OCI-LY7 (cell line): ENCODE data around the gene CCDC71L. TPM values are rescaled to one million over a fixed set of nuclear protein-coding genes. Genes with fewer than 3 reads are reported as not detected.
"Not testable (repeated sequence)": the region's sequence is repeated elsewhere in the genome, so short reads cannot be mapped to it uniquely, and the experiment has no call there.

Experiments used
- BruUV-seq: library from RNA; stranded (reverse); fragments of 400-500 nt; replicated peaks from 2 replicates; lab custom pipeline; 2021; lab: Mats Ljungman, UMichigan
- CTCF ChIA-PET: fragments of 300-600 bp; sonication (Branson Sonifier 250); formaldehyde crosslinking; loops from one replicate; lab custom pipeline; 2022; ENCODE audit warnings: antibody characterized with exemption; ENCODE audit not compliant: unreplicated experiment; lab: Charles Lee
- POLR2A ChIA-PET: fragments of 300-600 bp; sonication (Branson Sonifier 250); formaldehyde crosslinking; loops from one replicate; lab custom pipeline; 2022; ENCODE audit warnings: antibody characterized with exemption; lab: Charles Lee
- DNase-seq: peaks from one replicate; pipeline ENCODE4 v3.0.0-alpha.2; 2015; ENCODE audit warnings: low spot score
- H2AFZ ChIP-seq: fragments of 200-600 bp; sonication (generic), shearing (Covaris generic); 2 replicates; pipeline ENCODE4 v1.6.1; 2014; ENCODE audit warnings: mild to moderate bottlenecking, antibody characterized with exemption, low read length, moderate library complexity
- H3K27ac ChIP-seq: fragments of 200-600 bp; sonication (generic); 2 replicates; pipeline ENCODE4 v1.5.1; 2014; ENCODE audit warnings: mixed run types, low read depth, mild to moderate bottlenecking, moderate library complexity, low read length, inconsistent platforms; ENCODE audit not compliant: poor library complexity, severe bottlenecking
- H3K36me3 ChIP-seq: fragments of 200-600 bp; sonication (generic); 2 replicates; pipeline ENCODE4 v1.6.1; 2014; ENCODE audit warnings: mild to moderate bottlenecking, antibody characterized with exemption, low read length, moderate library complexity, mixed read lengths; ENCODE audit not compliant: insufficient read depth
- H3K4me1 ChIP-seq: fragments of 200-600 bp; sonication (generic); 2 replicates; pipeline ENCODE4 v1.5.1; 2014; ENCODE audit warnings: mild to moderate bottlenecking, low read length; ENCODE audit not compliant: insufficient read depth, poor library complexity, severe bottlenecking
- H3K4me2 ChIP-seq: fragments of 200-600 bp; sonication (generic); 2 replicates; pipeline ENCODE4 v1.6.1; 2014; ENCODE audit warnings: mild to moderate bottlenecking, low read length
- H3K4me3 ChIP-seq: fragments of 200-600 bp; sonication (generic); 2 replicates; pipeline ENCODE4 v1.5.1; 2014; ENCODE audit warnings: mild to moderate bottlenecking, low read depth, low read length; ENCODE audit not compliant: poor library complexity, severe bottlenecking
- H3K79me2 ChIP-seq: fragments of 200-600 bp; sonication (generic); 2 replicates; pipeline ENCODE4 v1.6.1; 2016; ENCODE audit warnings: low read depth, mild to moderate bottlenecking, low read length, moderate library complexity, mixed read lengths; ENCODE audit not compliant: insufficient read depth
- H3K9me2 ChIP-seq: fragments of 200-600 bp; sonication (generic); 2 replicates; pipeline ENCODE4 v1.6.1; 2016; ENCODE audit warnings: mild to moderate bottlenecking, low read length, mixed read lengths; ENCODE audit not compliant: insufficient read depth
- H3K9me3 ChIP-seq: fragments of 200-600 bp; sonication (generic); 2 replicates; pipeline ENCODE4 v1.6.1; 2014; ENCODE audit warnings: mild to moderate bottlenecking, mixed run types, low read length, mixed read lengths
- H4K20me1 ChIP-seq: fragments of 200-600 bp; sonication (generic); 2 replicates; pipeline ENCODE4 v1.6.1; 2014; ENCODE audit warnings: mild to moderate bottlenecking, antibody characterized with exemption, low read length, moderate library complexity, mixed read lengths; ENCODE audit not compliant: insufficient read depth
- EZH2phosphoT487 ChIP-seq: fragments of 200-600 bp; sonication (generic); IDR thresholded peaks from 2 replicates; pipeline ENCODE4 v1.6.1; 2018; ENCODE audit warnings: low read depth, borderline replicate concordance, mild to moderate bottlenecking, mixed run types, antibody characterized with exemption, low read length, moderate library complexity, mixed read lengths
- intact Hi-C: fragments of 100-400 bp; cut with micrococcal nuclease; formaldehyde crosslinking; loops from one replicate; pipeline ENCODE4 v1.10.0; 2022; ENCODE audit not compliant: unreplicated experiment
- total RNA-seq, 2 experiments: library from RNA; depleted of rRNA in 1 of 2; stranded (reverse); fragments of >200 nt in 1 of 2; shearing (Covaris generic) in 1 of 2; gene quantifications; 2 replicates each; pipeline ENCODE4 v1.2.3, GENCODE V29; 2014 to 2022
- TF ChIP-seq, protein P1 (sequence below): fragments of 200-600 bp; sonication (generic); conservative IDR thresholded peaks from 2 replicates; pipeline ENCODE4 v1.5.1; 2014; ENCODE audit warnings: mild to moderate bottlenecking, antibody characterized with exemption, low read length, moderate library complexity, mixed read lengths

The CCDC71L gene
- total RNA-seq, 2 experiments from 2014 or later = 18.5 to 20.5 TPM

DNA sequence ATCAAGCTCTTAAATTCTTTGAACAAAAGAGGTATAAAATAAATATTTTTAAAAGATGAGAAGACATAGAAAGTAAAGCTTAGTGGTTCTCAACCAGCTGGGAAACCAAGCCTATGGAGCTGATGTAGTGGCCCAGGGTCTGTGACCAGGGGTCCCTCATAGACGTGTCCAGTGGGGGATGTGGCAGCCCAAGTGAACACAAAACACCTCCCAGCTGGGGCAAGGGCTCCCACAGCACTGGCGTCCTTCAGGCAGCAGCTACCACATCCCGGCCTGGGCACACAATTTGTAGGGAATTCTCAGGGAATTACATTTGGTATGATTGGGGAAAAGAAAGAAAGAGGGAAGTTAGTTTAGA is 17.8 kb upstream of the CCDC71L start:
- ChIA-PET CTCF (interaction anchor here (1.0 kb wide), 1 partner anchor 8 kb away, joined by 3 read pairs; no protein-coding TSS in a partner anchor), POLR2A (interaction anchor here (0.5 to 2.2 kb wide), 3 partner anchors 16 to 93 kb away, joined by 3 to 5 read pairs (median 3); no protein-coding TSS in a partner anchor)
- Histone ChIP-seq H3K9me2 (no peaks in the 10 kb centered on the region), H4K20me1 (no peaks in the 10 kb centered on the region), H3K4me2 (no peak overlapping the region), H3K79me2 (no peaks in the 10 kb centered on the region), H3K4me3 (no peak overlapping the region), H3K36me3 (no peaks in the 10 kb centered on the region), H2AFZ (no peak overlapping the region), H3K9me3 (no peaks in the 10 kb centered on the region), H3K27ac (no peak overlapping the region), H3K4me1 (no peaks in the 10 kb centered on the region)
- BruUV-seq = no TSS peak
- intact Hi-C loops = no loop called here
- no peak for DNase-seq
- TF ChIP-seq, protein P1, sequence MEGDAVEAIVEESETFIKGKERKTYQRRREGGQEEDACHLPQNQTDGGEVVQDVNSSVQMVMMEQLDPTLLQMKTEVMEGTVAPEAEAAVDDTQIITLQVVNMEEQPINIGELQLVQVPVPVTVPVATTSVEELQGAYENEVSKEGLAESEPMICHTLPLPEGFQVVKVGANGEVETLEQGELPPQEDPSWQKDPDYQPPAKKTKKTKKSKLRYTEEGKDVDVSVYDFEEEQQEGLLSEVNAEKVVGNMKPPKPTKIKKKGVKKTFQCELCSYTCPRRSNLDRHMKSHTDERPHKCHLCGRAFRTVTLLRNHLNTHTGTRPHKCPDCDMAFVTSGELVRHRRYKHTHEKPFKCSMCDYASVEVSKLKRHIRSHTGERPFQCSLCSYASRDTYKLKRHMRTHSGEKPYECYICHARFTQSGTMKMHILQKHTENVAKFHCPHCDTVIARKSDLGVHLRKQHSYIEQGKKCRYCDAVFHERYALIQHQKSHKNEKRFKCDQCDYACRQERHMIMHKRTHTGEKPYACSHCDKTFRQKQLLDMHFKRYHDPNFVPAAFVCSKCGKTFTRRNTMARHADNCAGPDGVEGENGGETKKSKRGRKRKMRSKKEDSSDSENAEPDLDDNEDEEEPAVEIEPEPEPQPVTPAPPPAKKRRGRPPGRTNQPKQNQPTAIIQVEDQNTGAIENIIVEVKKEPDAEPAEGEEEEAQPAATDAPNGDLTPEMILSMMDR = no peak
- TF ChIP-seq EZH2phosphoT487 = no peak

DNA sequence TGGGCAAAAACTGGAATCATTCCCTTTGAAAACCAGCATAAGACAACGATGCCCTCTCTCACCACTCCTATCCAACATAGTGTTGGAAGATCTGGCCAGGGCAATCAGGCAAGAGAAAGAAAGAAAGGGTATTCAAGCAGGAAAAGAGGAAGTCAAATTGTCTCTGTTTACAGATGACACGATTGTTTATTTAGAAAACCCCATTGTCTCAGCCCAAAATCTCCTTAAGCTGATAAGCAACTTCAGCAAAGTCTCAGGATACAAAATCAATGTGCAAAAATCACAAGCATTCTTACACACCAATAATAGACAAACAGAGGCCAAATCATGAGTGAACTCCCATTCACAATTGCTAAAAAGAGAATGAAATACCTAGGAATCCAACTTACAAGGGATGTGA is 15.5 kb upstream of the CCDC71L start:
- H3K4me3 ChIP-seq, H3K27ac ChIP-seq, CTCF ChIA-PET, H3K9me2 ChIP-seq, intact Hi-C loops, H3K36me3 ChIP-seq, BruUV-seq, H3K4me2 ChIP-seq, H3K79me2 ChIP-seq, H2AFZ ChIP-seq, H3K9me3 ChIP-seq, H3K4me1 ChIP-seq, DNase-seq, H4K20me1 ChIP-seq: not testable (repeated sequence)
- POLR2A ChIA-PET = interaction anchor here (0.7 kb wide), 1 partner anchor 52 kb away, joined by 3 read pairs; no protein-coding TSS in a partner anchor

DNA sequence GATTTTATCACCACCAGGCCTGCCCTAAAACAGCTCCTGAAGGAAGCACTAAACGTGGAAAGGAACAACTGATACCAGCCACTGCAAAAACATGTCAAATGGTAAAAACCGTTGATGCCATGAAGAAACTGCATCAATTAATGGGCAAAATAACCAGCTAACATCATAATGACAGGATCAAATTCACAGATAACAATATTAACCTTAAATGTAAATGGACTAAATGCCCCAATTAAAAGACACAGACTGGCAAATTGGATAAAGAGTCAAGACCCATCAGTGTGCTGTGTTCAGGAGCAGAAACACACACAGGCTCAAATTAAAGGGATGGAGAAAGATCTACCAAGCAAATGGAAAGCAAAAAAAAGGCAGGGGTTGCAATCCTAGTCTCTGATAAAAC is 12.7 kb upstream of the CCDC71L start:
- H2AFZ ChIP-seq, H3K4me3 ChIP-seq, H3K9me3 ChIP-seq, H3K9me2 ChIP-seq, H3K79me2 ChIP-seq, H3K27ac ChIP-seq, POLR2A ChIA-PET, H4K20me1 ChIP-seq, DNase-seq, H3K36me3 ChIP-seq, BruUV-seq, H3K4me2 ChIP-seq, H3K4me1 ChIP-seq, CTCF ChIA-PET: not testable (repeated sequence)
- intact Hi-C loops = loop anchor here (5.0 kb wide), 1 partner anchor 254 kb away; no protein-coding TSS in a partner anchor

DNA sequence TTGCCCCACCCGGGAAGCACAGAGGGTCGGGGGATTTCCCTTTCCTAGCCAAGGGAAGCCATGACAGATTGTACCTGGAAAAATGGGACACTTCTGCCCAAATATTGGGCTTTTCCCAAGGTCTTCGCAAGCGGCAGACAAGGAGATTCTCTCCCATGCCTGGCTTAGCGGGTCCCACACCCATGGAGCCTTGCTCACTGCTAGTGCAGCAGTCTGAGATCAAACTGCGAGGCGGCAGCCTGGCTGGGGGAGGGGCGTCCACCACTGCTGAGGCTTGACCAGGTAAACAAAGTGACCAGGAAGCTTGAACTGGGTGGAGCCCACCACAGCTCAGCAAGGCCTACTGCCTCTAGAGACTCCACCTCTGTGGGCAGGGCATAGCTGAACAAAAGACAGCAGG is 11.0 kb upstream of the CCDC71L start:
- H3K9me2 ChIP-seq, H3K4me2 ChIP-seq, H3K27ac ChIP-seq, H3K36me3 ChIP-seq, H2AFZ ChIP-seq, DNase-seq, BruUV-seq, H4K20me1 ChIP-seq, CTCF ChIA-PET, H3K79me2 ChIP-seq, H3K4me3 ChIP-seq, H3K4me1 ChIP-seq, H3K9me3 ChIP-seq: not testable (repeated sequence)
- intact Hi-C loops = loop anchor here (5.0 kb wide), 1 partner anchor 255 kb away; no protein-coding TSS in a partner anchor
- POLR2A ChIA-PET = interaction anchor here (0.6 kb wide), 1 partner anchor 1519 kb away, joined by 3 read pairs; no protein-coding TSS in a partner anchor
